Esophagus muscularis mucosa (tissue), 2 donors: ENCODE data around the gene UNC45B.

Source experiments
- POLR2A ChIP-seq: fragments of 450-650 bp; IDR thresholded peaks from one replicate; pipeline ENCODE4 v1.6.1; 2017; ENCODE audit warnings: antibody characterized with exemption, moderate library complexity, mild to moderate bottlenecking, low read depth
- POLR2AphosphoS5 ChIP-seq, 2 donors: sonication (generic); formaldehyde crosslinking; IDR thresholded peaks; one replicate each; pipeline ENCODE4 v1.6.1; 2017; ENCODE audit warnings: antibody characterized with exemption in 2 of 2

GRCh38 chr17:35212668-35213067 is 65.1 kb downstream of the UNC45B start:
- TF ChIP-seq POLR2AphosphoS5 (IDR thresholded peaks at IDR 0.05) (no peak), POLR2A (no peak)
